ENCODE results near the gene SLC13A5.

GRCh38 chr17:6708357-6708961 lies 4.7 kb downstream of the SLC13A5 start:
- TF ChIP-seq, protein P1, sequence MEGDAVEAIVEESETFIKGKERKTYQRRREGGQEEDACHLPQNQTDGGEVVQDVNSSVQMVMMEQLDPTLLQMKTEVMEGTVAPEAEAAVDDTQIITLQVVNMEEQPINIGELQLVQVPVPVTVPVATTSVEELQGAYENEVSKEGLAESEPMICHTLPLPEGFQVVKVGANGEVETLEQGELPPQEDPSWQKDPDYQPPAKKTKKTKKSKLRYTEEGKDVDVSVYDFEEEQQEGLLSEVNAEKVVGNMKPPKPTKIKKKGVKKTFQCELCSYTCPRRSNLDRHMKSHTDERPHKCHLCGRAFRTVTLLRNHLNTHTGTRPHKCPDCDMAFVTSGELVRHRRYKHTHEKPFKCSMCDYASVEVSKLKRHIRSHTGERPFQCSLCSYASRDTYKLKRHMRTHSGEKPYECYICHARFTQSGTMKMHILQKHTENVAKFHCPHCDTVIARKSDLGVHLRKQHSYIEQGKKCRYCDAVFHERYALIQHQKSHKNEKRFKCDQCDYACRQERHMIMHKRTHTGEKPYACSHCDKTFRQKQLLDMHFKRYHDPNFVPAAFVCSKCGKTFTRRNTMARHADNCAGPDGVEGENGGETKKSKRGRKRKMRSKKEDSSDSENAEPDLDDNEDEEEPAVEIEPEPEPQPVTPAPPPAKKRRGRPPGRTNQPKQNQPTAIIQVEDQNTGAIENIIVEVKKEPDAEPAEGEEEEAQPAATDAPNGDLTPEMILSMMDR (IDR thresholded peaks at IDR 0.05; ENCODE audit: insufficient read depth, low read length): no peak
- TF ChIP-seq POLR2AphosphoS5 (IDR thresholded peaks at IDR 0.05; ENCODE audit: low read depth) (no peak), GABPA (IDR thresholded peaks at IDR 0.05; ENCODE audit: low read depth) (no peak), SPI1 (IDR thresholded peaks at IDR 0.05; ENCODE audit: borderline replicate concordance, low read depth) (no peak)
- TF ChIP-seq, protein P2, sequence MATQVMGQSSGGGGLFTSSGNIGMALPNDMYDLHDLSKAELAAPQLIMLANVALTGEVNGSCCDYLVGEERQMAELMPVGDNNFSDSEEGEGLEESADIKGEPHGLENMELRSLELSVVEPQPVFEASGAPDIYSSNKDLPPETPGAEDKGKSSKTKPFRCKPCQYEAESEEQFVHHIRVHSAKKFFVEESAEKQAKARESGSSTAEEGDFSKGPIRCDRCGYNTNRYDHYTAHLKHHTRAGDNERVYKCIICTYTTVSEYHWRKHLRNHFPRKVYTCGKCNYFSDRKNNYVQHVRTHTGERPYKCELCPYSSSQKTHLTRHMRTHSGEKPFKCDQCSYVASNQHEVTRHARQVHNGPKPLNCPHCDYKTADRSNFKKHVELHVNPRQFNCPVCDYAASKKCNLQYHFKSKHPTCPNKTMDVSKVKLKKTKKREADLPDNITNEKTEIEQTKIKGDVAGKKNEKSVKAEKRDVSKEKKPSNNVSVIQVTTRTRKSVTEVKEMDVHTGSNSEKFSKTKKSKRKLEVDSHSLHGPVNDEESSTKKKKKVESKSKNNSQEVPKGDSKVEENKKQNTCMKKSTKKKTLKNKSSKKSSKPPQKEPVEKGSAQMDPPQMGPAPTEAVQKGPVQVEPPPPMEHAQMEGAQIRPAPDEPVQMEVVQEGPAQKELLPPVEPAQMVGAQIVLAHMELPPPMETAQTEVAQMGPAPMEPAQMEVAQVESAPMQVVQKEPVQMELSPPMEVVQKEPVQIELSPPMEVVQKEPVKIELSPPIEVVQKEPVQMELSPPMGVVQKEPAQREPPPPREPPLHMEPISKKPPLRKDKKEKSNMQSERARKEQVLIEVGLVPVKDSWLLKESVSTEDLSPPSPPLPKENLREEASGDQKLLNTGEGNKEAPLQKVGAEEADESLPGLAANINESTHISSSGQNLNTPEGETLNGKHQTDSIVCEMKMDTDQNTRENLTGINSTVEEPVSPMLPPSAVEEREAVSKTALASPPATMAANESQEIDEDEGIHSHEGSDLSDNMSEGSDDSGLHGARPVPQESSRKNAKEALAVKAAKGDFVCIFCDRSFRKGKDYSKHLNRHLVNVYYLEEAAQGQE (IDR thresholded peaks at IDR 0.05; ENCODE audit: insufficient replicate concordance, low read depth): no peak

Measured in HL-60 (cell line).